Neural crest cell (in vitro differentiated cells): Measurements from ENCODE around the gene ZNF583. TPM values are rescaled to one million over a fixed set of nuclear protein-coding genes. Genes with fewer than 3 reads are reported as not detected.

Experiments
- DNase-seq: peaks from one replicate; pipeline ENCODE4 v3.0.0; 2021; ENCODE audit warnings: low read depth, mixed read lengths, low spot score
- H3K27ac Mint-ChIP-seq: one replicate; pipeline ENCODE4 v1.8.0; 2021; ENCODE audit warnings: mild to moderate bottlenecking, mixed read lengths; ENCODE audit not compliant: unreplicated experiment
- H3K27me3 Mint-ChIP-seq: 2 replicates; pipeline ENCODE4 v1.8.0; 2021; ENCODE audit warnings: low read depth, mild to moderate bottlenecking, mixed read lengths
- H3K36me3 Mint-ChIP-seq: 2 replicates; pipeline ENCODE4 v1.8.0; 2021; ENCODE audit warnings: low read depth, mild to moderate bottlenecking, mixed read lengths
- H3K4me1 Mint-ChIP-seq: 2 replicates; pipeline ENCODE4 v1.8.0; 2021; ENCODE audit warnings: mixed read lengths
- H3K4me3 Mint-ChIP-seq: one replicate; pipeline ENCODE4 v1.8.0; 2021; ENCODE audit warnings: mild to moderate bottlenecking, mixed read lengths
- H3K9me3 Mint-ChIP-seq: 2 replicates; pipeline ENCODE4 v1.8.0; 2021; ENCODE audit warnings: mixed read lengths
- CTCF ChIP-seq: fragments of 200-600 bp; sonication (generic); conservative IDR thresholded peaks from 2 replicates; pipeline ENCODE4 v1.5.0; 2021; ENCODE audit warnings: antibody characterized with exemption, mild to moderate bottlenecking
- total RNA-seq: library from RNA; stranded (reverse); gene quantifications from 2 replicates; pipeline ENCODE4 v1.2.1, GENCODE V29; 2021

The ZNF583 gene
- total RNA-seq, 1 donor from 2014 or later = 9.8 TPM

GRCh38 chr19:56405062-56405461, 930 bp downstream of the ZNF583 start:
- Mint-ChIP-seq H3K27ac (no peak overlapping the region), H3K27me3 (no peaks in the 10 kb centered on the region), H3K4me3 (peak overlapping the region; percentile 95), H3K4me1 (peaks cover 23% of the 10 kb centered on the region), H3K9me3 (peaks cover 48% of the 10 kb centered on the region), H3K36me3 (peaks cover 79% of the 10 kb centered on the region)
- TF ChIP-seq CTCF = no peak
- no peak for DNase-seq

- Mint-ChIP-seq H3K4me3 (no peak overlapping the region), H3K36me3 (peaks cover 73% of the 10 kb centered on the region), H3K27ac (no peak overlapping the region), H3K9me3 (peaks cover 47% of the 10 kb centered on the region), H3K4me1 (no peaks in the 10 kb centered on the region), H3K27me3 (peaks cover 2% of the 10 kb centered on the region)
- no peak for DNase-seq
- TF ChIP-seq CTCF = no peak
Measured at GRCh38 chr19:56423276-56423984, 19.3 kb downstream of the ZNF583 start.

- no peaks in the 10 kb centered on the region for H3K4me1 Mint-ChIP-seq
- peaks cover 2% of the 10 kb centered on the region for H3K27me3 Mint-ChIP-seq
- no peak for DNase-seq
- no peak for TF ChIP-seq CTCF
- H3K4me3 Mint-ChIP-seq = no peak overlapping the region
- H3K27ac Mint-ChIP-seq = no peak overlapping the region
- H3K9me3 Mint-ChIP-seq = peaks cover 44% of the 10 kb centered on the region
- peaks cover 67% of the 10 kb centered on the region for H3K36me3 Mint-ChIP-seq
Measured at GRCh38 chr19:56423985-56424353, 19.8 kb downstream of the ZNF583 start.

GRCh38 chr19:56441206-56441792, 37.2 kb downstream of the ZNF583 start:
- Mint-ChIP-seq H3K9me3 (peaks cover 24% of the 10 kb centered on the region), H3K4me3 (no peak overlapping the region), H3K27me3 (no peaks in the 10 kb centered on the region), H3K4me1 (no peaks in the 10 kb centered on the region), H3K36me3 (peaks cover 20% of the 10 kb centered on the region), H3K27ac (no peak overlapping the region)
- DNase-seq = no peak
- no peak for TF ChIP-seq CTCF

- peaks cover 10% of the 10 kb centered on the region for H3K36me3 Mint-ChIP-seq
- no peak overlapping the region for H3K4me3 Mint-ChIP-seq
- H3K27ac Mint-ChIP-seq = no peak overlapping the region
- no peaks in the 10 kb centered on the region for H3K27me3 Mint-ChIP-seq
- H3K4me1 Mint-ChIP-seq = no peaks in the 10 kb centered on the region
- DNase-seq = no peak
- no peak for TF ChIP-seq CTCF
- peaks cover 19% of the 10 kb centered on the region for H3K9me3 Mint-ChIP-seq
Measured at GRCh38 chr19:56474308-56474707, 70.2 kb downstream of the ZNF583 start.
